VCaP (cell line): Measurements from ENCODE around the gene DNM1.

Experiments
- H3K27ac ChIP-seq: fragments of 450-650 bp; 2 replicates; pipeline ENCODE4 v1.5.1; 2017
- TF ChIP-seq, protein P1 (sequence below): fragments of 450-650 bp; conservative IDR thresholded peaks from 2 replicates; pipeline ENCODE4 v1.5.1; 2017; ENCODE audit warnings: mild to moderate bottlenecking, moderate library complexity

The DNM1 gene

DNA sequence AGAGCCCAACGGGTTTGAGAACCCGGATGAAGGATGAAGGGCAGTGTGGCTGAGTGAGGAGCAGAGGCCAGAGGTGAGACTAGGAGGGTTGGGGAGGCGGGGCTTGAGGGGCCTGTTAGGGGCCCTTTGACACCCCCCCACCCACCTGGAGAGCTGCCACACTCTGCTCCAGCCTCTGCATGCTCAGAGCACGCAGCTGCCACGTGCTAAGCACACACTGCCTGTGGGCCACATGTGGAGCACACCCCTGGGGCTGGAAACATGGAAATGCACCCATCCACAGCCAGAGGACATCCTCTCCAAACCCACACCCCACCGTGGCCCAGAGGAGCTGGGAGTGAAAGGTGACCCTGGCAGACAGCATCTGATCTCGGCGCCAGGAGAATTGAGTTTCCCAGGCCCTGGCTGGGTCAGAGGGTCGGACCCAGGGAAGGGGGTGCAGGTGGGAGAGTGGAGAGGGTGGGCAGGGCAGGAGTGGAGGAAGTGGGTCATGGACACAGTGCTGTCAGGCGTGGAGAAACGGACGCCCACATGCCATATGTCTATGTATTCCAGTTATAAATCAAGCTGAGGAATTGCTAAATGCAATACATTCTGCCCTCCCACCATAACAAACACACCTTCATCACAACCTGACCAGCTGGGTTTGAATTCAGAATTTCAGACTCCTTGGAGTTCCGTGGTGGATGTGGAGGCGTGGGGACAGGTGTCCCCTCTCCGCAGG is 5.9 kb downstream of the DNM1 start:
- H3K27ac ChIP-seq: no peak overlapping the region
- TF ChIP-seq, protein P1, sequence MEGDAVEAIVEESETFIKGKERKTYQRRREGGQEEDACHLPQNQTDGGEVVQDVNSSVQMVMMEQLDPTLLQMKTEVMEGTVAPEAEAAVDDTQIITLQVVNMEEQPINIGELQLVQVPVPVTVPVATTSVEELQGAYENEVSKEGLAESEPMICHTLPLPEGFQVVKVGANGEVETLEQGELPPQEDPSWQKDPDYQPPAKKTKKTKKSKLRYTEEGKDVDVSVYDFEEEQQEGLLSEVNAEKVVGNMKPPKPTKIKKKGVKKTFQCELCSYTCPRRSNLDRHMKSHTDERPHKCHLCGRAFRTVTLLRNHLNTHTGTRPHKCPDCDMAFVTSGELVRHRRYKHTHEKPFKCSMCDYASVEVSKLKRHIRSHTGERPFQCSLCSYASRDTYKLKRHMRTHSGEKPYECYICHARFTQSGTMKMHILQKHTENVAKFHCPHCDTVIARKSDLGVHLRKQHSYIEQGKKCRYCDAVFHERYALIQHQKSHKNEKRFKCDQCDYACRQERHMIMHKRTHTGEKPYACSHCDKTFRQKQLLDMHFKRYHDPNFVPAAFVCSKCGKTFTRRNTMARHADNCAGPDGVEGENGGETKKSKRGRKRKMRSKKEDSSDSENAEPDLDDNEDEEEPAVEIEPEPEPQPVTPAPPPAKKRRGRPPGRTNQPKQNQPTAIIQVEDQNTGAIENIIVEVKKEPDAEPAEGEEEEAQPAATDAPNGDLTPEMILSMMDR: no peak

DNA sequence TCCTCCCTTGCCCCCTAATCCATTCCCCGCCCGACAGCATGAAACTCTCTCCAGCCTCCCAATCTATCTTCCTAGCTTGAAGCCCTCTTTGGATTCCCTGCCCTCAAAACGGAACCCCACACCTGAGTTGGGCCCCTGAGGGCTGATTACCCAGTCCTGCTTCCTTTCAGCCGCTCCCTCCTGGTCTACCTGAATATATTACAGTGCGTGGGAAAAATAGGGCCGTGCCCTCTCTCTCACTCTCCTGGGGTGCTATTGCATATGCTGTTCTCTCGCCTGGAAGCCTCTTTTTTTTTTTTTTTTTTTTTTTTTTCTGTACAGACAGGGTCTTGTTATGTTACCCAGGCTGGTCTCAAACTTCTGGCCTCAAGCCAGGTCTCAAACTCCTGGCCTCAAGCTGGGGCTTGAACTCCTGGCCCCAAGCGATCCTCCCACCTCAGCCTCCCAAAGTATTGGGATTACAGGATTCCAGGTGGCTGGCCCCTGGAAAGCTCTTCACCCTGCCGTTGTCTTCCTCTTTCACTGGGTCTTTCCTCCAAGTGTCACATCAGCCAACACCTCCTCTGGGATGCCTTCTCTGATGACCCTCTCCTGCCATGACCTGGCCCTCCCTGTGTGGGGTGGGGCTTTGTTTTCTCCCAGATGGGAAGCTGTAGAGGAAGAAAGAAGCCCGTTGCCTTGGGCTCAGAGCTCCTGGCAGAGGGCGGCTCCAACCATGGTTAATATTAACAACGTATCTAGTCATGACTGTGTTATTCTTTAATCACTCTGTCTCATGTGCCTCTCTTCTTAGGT is 8.2 kb downstream of the DNM1 start:
- no peak overlapping the region for H3K27ac ChIP-seq
- TF ChIP-seq, protein P1: no peak

DNA sequence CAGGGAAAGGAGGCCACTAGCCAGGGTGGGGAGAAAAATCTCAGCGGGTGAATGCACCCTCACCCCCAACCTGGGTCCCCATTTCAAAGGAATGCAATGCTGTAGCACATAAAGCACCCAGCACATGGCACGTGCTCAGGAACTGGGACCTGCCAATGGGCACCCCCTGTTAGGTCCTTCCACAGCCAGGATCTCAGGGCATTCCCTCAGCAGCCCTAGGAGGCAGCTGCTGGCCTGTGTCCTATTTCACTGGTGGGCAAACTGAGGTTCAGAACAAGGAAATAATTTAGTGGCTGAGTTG is 8.8 kb downstream of the DNM1 start:
- no peak overlapping the region for H3K27ac ChIP-seq
- TF ChIP-seq, protein P1: no peak

DNA sequence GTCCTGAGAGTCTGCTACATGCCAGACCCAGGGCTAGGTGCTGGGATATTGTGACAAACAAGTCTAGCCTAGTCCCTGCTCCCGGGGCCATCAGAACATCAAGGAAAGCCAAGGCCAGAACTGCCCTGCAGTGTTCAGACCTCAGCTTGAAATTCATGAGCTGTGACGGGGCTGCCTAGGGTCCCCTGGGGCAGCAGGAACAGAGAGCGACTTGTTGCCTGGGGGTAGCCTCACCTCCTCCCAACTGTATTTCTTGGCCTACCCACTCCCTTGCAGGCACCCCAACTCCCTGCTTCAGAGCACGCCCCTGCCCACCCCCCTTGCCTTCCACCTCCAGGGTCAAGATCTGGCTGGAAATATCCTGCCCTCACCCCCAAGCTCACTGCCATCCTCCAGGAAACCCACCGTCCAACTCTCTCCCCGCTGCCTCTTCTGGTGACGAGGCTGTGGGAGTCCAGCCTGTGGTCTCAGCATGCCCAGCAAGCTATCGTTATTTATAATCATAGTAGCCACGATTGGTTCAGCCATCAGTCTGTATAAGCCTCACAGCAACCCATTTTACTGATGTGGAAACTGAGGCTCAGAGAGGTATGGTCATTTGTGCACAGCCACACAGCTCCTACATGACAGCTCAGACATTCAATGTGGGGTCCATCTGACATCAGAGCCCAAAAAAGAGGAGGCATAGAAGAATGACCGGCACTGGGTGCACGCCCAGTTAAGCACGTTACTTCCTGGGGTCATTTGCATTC is 10.7 kb downstream of the DNM1 start:
- H3K27ac ChIP-seq: no peak overlapping the region
- TF ChIP-seq, protein P1: no peak

DNA sequence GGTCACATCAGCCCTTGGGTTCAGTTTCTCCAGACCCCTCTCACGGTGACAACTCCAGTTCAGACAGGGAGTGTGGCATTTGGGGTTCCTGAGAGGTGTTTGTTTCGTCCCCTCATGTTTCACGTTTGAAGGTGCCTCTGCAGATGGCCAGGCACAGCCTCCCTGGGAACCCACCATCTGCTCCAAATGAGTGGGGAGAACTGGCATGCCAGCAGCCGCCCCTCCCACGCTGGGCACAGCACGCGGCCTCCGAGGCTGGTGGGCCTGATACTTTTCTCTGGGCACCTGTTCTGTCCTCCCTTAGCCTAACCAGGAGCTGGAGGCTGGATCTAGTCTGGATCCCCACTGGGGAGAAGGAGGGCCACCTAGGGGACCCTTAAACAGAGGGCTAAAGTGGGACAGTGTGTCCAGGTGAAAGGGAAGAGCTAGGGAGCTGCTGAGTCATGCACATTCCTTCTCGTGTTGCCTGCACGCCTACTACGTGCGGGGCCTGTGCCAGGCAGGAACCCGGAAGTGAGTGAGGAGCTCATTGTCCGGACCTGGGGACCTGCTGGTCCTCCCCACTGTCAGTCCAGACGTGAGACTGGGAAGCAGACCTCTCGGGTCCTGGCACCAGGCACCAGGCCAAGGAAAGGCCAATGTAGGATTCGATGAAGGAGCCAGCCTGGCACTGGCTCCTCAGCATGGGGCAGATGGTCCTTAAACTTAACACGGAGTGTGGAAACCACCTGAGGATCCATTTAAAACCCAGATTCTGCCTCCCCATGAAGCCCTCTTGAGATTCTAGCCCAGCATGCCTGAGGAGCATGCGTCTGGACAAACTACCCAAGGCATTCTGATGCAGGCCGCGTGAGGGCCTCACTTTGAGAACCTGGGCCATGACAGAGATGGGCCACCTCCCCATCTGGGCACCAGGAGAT is 11.7 kb downstream of the DNM1 start:
- no peak overlapping the region for H3K27ac ChIP-seq
- TF ChIP-seq, protein P1: no peak

DNA sequence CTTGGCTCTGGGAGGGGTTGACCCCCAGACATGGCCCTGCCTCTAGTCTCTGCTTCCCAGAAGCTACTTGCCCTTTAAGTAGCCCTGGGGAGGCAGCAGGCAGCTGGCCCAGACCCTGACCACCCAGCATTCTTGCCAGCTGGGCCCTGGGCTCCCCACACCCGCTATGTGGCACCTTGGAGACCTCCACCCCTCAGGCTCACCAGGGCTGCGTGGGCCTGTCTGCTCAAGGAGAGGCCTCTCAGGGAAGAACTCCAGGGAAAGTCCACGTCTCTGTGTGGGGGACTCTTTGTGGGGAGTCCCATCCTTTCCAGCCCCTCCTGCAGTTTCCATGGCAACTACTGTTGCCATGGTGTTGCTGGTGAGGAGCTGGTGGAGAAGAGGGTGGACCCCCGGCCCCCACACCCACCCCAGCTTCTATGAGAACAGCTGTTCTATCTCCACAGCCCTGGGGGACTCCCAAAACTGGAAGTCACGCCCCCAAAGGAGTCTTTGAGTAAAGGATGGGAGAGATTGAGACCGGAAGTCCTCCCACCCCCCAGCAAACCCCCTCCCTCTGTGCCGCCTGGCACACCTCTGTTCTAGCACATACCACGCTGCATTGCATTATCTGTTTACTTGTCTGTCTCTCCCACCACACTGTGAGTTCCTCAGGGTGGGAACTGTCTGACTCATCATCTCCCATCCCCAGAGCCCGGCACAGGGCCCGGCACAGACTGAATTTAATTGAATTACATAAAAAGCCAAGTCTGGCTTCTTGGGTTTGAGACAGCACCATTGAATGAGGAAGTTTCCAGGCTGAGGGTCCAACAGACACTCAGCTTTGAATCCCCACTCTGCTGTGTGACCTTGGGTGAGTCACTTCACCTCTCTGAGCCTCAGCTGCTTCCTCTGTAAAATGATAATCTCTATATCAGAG is 12.6 kb downstream of the DNM1 start:
- TF ChIP-seq, protein P1: no peak
- H3K27ac ChIP-seq: no peak overlapping the region
